ENCODE results near the gene COMT.

COMT gene

DNA sequence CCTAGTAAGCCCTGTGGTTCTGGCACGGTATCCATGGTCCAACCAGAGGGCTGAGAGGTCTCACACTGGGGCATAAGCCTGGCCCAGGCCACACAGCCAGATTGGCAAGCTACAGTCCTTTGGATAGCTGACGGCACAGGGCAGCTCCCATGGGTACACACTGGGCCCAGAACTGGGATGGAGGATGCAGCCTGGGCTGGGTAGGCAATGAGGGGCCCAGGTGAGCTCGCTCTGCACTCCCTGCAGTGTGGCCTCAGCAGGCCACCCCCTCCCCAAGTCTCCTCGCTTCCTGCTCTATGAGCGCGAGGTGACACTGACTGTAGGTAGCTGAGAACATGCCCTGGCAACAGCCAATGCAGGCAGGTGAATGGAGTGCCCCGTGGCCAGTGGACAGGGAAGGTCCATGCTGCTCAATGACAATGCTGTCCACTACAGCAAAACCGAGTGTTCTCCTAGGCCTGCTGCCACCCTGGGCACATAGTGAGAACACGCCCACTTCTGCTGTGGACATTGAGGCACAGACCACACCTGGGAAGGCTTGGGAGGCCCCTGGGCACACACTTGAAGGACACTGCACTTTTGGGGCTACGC is 71.3 kb downstream of the COMT start:
- TF ChIP-seq POLR2AphosphoS5 (IDR thresholded peaks at IDR 0.05; ENCODE audit: low read depth) (no peak), GABPA (IDR thresholded peaks at IDR 0.05; ENCODE audit: low read depth) (no peak), SPI1 (IDR thresholded peaks at IDR 0.05; ENCODE audit: borderline replicate concordance, low read depth) (no peak)
- TF ChIP-seq, protein P1, sequence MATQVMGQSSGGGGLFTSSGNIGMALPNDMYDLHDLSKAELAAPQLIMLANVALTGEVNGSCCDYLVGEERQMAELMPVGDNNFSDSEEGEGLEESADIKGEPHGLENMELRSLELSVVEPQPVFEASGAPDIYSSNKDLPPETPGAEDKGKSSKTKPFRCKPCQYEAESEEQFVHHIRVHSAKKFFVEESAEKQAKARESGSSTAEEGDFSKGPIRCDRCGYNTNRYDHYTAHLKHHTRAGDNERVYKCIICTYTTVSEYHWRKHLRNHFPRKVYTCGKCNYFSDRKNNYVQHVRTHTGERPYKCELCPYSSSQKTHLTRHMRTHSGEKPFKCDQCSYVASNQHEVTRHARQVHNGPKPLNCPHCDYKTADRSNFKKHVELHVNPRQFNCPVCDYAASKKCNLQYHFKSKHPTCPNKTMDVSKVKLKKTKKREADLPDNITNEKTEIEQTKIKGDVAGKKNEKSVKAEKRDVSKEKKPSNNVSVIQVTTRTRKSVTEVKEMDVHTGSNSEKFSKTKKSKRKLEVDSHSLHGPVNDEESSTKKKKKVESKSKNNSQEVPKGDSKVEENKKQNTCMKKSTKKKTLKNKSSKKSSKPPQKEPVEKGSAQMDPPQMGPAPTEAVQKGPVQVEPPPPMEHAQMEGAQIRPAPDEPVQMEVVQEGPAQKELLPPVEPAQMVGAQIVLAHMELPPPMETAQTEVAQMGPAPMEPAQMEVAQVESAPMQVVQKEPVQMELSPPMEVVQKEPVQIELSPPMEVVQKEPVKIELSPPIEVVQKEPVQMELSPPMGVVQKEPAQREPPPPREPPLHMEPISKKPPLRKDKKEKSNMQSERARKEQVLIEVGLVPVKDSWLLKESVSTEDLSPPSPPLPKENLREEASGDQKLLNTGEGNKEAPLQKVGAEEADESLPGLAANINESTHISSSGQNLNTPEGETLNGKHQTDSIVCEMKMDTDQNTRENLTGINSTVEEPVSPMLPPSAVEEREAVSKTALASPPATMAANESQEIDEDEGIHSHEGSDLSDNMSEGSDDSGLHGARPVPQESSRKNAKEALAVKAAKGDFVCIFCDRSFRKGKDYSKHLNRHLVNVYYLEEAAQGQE (IDR thresholded peaks at IDR 0.05; ENCODE audit: insufficient replicate concordance, low read depth), result no peak
- TF ChIP-seq, protein P2, sequence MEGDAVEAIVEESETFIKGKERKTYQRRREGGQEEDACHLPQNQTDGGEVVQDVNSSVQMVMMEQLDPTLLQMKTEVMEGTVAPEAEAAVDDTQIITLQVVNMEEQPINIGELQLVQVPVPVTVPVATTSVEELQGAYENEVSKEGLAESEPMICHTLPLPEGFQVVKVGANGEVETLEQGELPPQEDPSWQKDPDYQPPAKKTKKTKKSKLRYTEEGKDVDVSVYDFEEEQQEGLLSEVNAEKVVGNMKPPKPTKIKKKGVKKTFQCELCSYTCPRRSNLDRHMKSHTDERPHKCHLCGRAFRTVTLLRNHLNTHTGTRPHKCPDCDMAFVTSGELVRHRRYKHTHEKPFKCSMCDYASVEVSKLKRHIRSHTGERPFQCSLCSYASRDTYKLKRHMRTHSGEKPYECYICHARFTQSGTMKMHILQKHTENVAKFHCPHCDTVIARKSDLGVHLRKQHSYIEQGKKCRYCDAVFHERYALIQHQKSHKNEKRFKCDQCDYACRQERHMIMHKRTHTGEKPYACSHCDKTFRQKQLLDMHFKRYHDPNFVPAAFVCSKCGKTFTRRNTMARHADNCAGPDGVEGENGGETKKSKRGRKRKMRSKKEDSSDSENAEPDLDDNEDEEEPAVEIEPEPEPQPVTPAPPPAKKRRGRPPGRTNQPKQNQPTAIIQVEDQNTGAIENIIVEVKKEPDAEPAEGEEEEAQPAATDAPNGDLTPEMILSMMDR (IDR thresholded peaks at IDR 0.05; ENCODE audit: insufficient read depth, low read length), result no peak
- Histone ChIP-seq H3K4me3 (replicated peaks; ENCODE audit: insufficient read depth, low read length) (no peak overlapping the region), H3K27me3 (ENCODE audit: insufficient read depth, poor library complexity, severe bottlenecking) (peaks cover 6% of the 10 kb centered on the region), H3K27ac (replicated peaks) (no peak overlapping the region)
- DNase-seq (ENCODE audit: low read depth in 1 of 2, low spot score in 1 of 2), result no peak

DNA sequence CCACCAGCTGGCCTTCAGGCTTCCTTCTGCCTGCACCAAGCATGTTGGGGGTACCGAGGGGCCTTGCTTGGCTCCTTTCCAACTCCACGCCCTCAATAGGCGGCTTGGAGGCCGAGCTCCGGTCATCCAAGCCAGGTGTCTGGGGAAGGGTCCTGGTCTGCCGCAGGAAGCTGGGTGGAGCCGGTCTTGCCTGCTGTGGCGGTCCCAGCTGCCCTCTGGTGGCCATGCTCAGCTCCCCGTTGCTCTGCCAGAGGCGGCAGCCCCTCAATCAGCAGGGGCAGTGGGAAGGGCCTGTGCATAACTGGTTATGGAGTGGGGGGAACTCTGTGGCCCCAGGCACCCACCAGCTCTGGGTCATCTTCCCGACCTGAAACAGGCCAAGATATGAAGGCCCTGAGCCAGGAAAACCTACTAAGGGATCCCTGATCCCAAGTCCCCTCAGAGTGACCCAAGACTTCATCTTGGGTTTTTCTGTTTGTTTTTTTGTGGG is 71.9 kb downstream of the COMT start:
- DNase-seq (ENCODE audit: low read depth in 1 of 2, low spot score in 1 of 2), result peak in 1 of 2 experiments; percentile 35
- TF ChIP-seq, protein P1 (IDR thresholded peaks at IDR 0.05; ENCODE audit: insufficient replicate concordance, low read depth), result no peak
- TF ChIP-seq, protein P2 (IDR thresholded peaks at IDR 0.05; ENCODE audit: insufficient read depth, low read length), result peak; percentile 3
- no peak for TF ChIP-seq POLR2AphosphoS5 (IDR thresholded peaks at IDR 0.05; ENCODE audit: low read depth)
- H3K27ac ChIP-seq (replicated peaks), result no peak overlapping the region
- H3K27me3 ChIP-seq (ENCODE audit: insufficient read depth, poor library complexity, severe bottlenecking), result peaks cover 6% of the 10 kb centered on the region
- H3K4me3 ChIP-seq (replicated peaks; ENCODE audit: insufficient read depth, low read length), result no peak overlapping the region

DNA sequence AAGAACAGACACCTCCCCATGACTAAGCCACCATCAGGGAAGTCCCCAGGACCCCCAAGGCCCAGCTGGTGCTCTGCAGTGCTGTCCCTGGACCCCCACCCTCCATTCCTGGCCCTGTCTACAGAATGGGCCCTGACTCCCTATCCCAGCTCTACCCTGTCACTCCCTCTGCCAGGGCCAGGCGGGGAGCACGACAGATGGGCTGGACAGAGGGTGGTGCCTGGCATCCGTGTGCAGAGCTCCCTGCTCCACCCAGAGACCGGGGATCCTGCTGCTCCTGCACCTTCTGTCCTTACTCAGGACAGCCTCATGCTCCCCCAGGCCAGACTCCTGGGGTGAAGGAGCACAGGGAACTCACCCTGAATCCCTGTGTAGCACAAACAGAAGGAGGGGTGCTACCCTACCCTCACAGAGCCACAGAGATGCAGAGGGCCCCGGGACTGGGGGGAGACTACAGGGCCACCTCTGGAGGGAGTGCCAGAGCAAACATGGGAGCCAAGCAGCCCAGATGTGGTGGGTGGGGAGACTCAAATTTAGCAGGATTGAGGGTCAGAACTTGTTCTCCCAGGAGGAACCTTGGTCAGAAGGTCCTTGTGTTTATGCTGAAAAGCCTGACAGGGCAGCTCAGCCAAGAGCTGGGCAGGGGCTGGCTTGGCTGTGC is 73.1 kb downstream of the COMT start:
- no peak overlapping the region for H3K4me3 ChIP-seq (replicated peaks; ENCODE audit: insufficient read depth, low read length)
- DNase-seq (ENCODE audit: low read depth in 1 of 2, low spot score in 1 of 2), result no peak

More for the DNA sequence above, 73.1 kb downstream of the COMT start:
- TF ChIP-seq, protein P2 (IDR thresholded peaks at IDR 0.05; ENCODE audit: insufficient read depth, low read length), result no peak
- TF ChIP-seq SPI1 (IDR thresholded peaks at IDR 0.05; ENCODE audit: borderline replicate concordance, low read depth) (no peak), POLR2AphosphoS5 (IDR thresholded peaks at IDR 0.05; ENCODE audit: low read depth) (no peak), GABPA (IDR thresholded peaks at IDR 0.05; ENCODE audit: low read depth) (no peak)
- TF ChIP-seq, protein P1 (IDR thresholded peaks at IDR 0.05; ENCODE audit: insufficient replicate concordance, low read depth), result no peak
- Histone ChIP-seq H3K27me3 (ENCODE audit: insufficient read depth, poor library complexity, severe bottlenecking) (peaks cover 6% of the 10 kb centered on the region), H3K27ac (replicated peaks) (no peak overlapping the region)

Measured in HL-60 (cell line).